GM12878 (cell line): ENCODE results near the gene GHRH. TPM values are rescaled to one million over a fixed set of nuclear protein-coding genes. Genes with fewer than 3 reads are reported as not detected.

Source experiments
- ATAC-seq: fragments of 200-7000 bp; cut with Tn5 transposase; 3 replicates; pipeline ENCODE4 v1.9.1; 2020; ENCODE audit warnings: mild to moderate bottlenecking, moderate library complexity
- BruUV-seq: library from RNA; stranded (reverse); fragments of 400-500 nt; replicated peaks from 2 replicates; lab custom pipeline; 2021; lab: Mats Ljungman, UMichigan
- CTCF ChIA-PET: fragments of 300-600 bp; sonication (Branson Sonifier 250); formaldehyde crosslinking; extraction: SDS; loops from one replicate; lab custom pipeline; 2021; ENCODE audit warnings: inconsistent platforms; lab: Yijun Ruan, JAX
- POLR2A ChIA-PET: fragments of 350-600 bp; formaldehyde crosslinking; extraction: SDS; loops from one replicate; lab custom pipeline; 2021; ENCODE audit warnings: inconsistent platforms; lab: Charles Lee
- RAD21 ChIA-PET: fragments of 300-600 bp; sonication (Branson Sonifier 250); formaldehyde crosslinking; loops from one replicate; lab custom pipeline; 2023; ENCODE audit warnings: antibody characterized with exemption; ENCODE audit not compliant: unreplicated experiment; lab: Charles Lee
- SMC1A ChIA-PET: fragments of 300-600 bp; sonication (Branson Sonifier 250); formaldehyde crosslinking; loops from one replicate; lab custom pipeline; 2023; ENCODE audit not compliant: unreplicated experiment, uncharacterized antibody; lab: Charles Lee
- DNase-seq: peaks from one replicate; pipeline ENCODE4 v3.0.0-alpha.2; 2011; ENCODE audit warnings: low read depth, low spot score
- FAIRE-seq: peaks from 3 replicates; lab custom pipeline; 2011; peaks lifted over from hg19 to GRCh38; lab: Jason Lieb, UNC
- H2AFZ ChIP-seq: 2 replicates; pipeline ENCODE4 v1.6.0; 2011; ENCODE audit warnings: low read depth, low read length, control low read depth; ENCODE audit not compliant: control insufficient read depth
- H3K27ac ChIP-seq: 2 replicates; pipeline ENCODE4 v1.5.1; 2011; ENCODE audit warnings: control low read depth; ENCODE audit not compliant: control insufficient read depth, insufficient read depth
- H3K27me3 ChIP-seq, 2 experiments: replicated peaks in 1 of 2; 2 replicates each; pipeline versions ENCODE4 v1.6.0 to v1.6.1; 2011; ENCODE audit warnings: low read length in 1 of 2; ENCODE audit not compliant: control insufficient read depth in 2 of 2, insufficient read depth in 2 of 2
- H3K36me3 ChIP-seq, 2 experiments: 2 replicates each; pipeline ENCODE4 v1.5.1; 2011; ENCODE audit warnings: low read length in 1 of 2; ENCODE audit not compliant: control insufficient read depth in 2 of 2, insufficient read depth in 2 of 2
- H3K4me1 ChIP-seq: 2 replicates; pipeline ENCODE4 v1.6.1; 2011; ENCODE audit warnings: mild to moderate bottlenecking, low read length, moderate library complexity, mixed read lengths; ENCODE audit not compliant: control insufficient read depth, insufficient read depth
- H3K4me2 ChIP-seq: 2 replicates; pipeline ENCODE4 v1.6.0; 2011; ENCODE audit warnings: control low read depth; ENCODE audit not compliant: control insufficient read depth, insufficient read depth
- H3K4me3 ChIP-seq: fragments of 200-600 bp; sonication (generic); 2 replicates; pipeline ENCODE4 v1.5.1; 2016
- H3K79me2 ChIP-seq: 2 replicates; pipeline ENCODE4 v1.6.0; 2011; ENCODE audit warnings: low read length; ENCODE audit not compliant: control insufficient read depth, insufficient read depth
- H3K9ac ChIP-seq: 2 replicates; pipeline ENCODE4 v1.8.0; 2011; ENCODE audit warnings: low read length, control low read depth, mixed read lengths; ENCODE audit not compliant: control insufficient read depth, insufficient read depth
- H3K9me3 ChIP-seq: replicated peaks from 3 replicates; pipeline ENCODE4 v1.5.1; 2011; ENCODE audit warnings: mild to moderate bottlenecking, low read length; ENCODE audit not compliant: control insufficient read depth, insufficient read depth
- H4K20me1 ChIP-seq: 2 replicates; pipeline ENCODE4 v1.6.0; 2011; ENCODE audit not compliant: control insufficient read depth, insufficient read depth
- BMI1 ChIP-seq: fragments of 450-650 bp; IDR thresholded peaks from 2 replicates; pipeline ENCODE4 v1.6.1; 2016; ENCODE audit warnings: mild to moderate bottlenecking, moderate library complexity, borderline replicate concordance
- CHD2 ChIP-seq: IDR thresholded peaks from 2 replicates; pipeline ENCODE4 v1.6.1; 2011; ENCODE audit warnings: low read depth, low read length, improper control_type of control experiment, borderline replicate concordance
- CHD4 ChIP-seq: fragments of 200-600 bp; sonication (generic); IDR thresholded peaks from 2 replicates; pipeline ENCODE4 v1.6.1; 2016; ENCODE audit warnings: mild to moderate bottlenecking
- CREM ChIP-seq: IDR thresholded peaks from 2 replicates; pipeline ENCODE4 v1.6.1; 2014; ENCODE audit warnings: antibody characterized with exemption, low read depth
- EED ChIP-seq: sonication (generic); IDR thresholded peaks from 2 replicates; pipeline ENCODE4 v1.6.1; 2016; ENCODE audit warnings: antibody characterized with exemption, low read depth
- FOS ChIP-seq: IDR thresholded peaks from 3 replicates; pipeline ENCODE4 v1.6.1; 2011; ENCODE audit warnings: borderline replicate concordance; ENCODE audit not compliant: insufficient read length; ENCODE audit errors: extremely low read depth
- FOXK2 ChIP-seq: fragments of 450-650 bp; IDR thresholded peaks from 2 replicates; pipeline ENCODE4 v1.6.1; 2017; ENCODE audit warnings: mild to moderate bottlenecking, moderate library complexity
- FOXM1 ChIP-seq: IDR thresholded peaks from 2 replicates; pipeline ENCODE4 v1.6.1; 2012; ENCODE audit warnings: low read depth, mild to moderate bottlenecking, inconsistent platforms, low read length, moderate library complexity
- MTA2 ChIP-seq: fragments of 450-650 bp; IDR thresholded peaks from 2 replicates; pipeline ENCODE4 v1.6.1; 2016; ENCODE audit warnings: low read depth, mild to moderate bottlenecking, moderate library complexity
- NFIC ChIP-seq: IDR thresholded peaks from 2 replicates; pipeline ENCODE4 v1.6.1; 2012; ENCODE audit warnings: low read depth, mild to moderate bottlenecking, inconsistent platforms, low read length, moderate library complexity
- NFYA ChIP-seq: IDR thresholded peaks from 2 replicates; pipeline ENCODE4 v1.6.1; 2011; ENCODE audit warnings: low read depth, mild to moderate bottlenecking, low read length, improper control_type of control experiment, borderline replicate concordance
- NR2F1 ChIP-seq: fragments of 450-650 bp; conservative IDR thresholded peaks from 2 replicates; pipeline ENCODE4 v1.6.1; 2017; ENCODE audit warnings: mild to moderate bottlenecking
- PML ChIP-seq: IDR thresholded peaks from 2 replicates; pipeline ENCODE4 v1.6.1; 2012; ENCODE audit warnings: low read length, inconsistent platforms
- POLR2A ChIP-seq: IDR thresholded peaks from 2 replicates; pipeline ENCODE4 v1.6.1; 2011; ENCODE audit warnings: low read depth, mild to moderate bottlenecking, low read length
- POU2F2 ChIP-seq: IDR thresholded peaks from 3 replicates; pipeline ENCODE4 v1.6.1; 2011; ENCODE audit warnings: low read depth, mild to moderate bottlenecking, low read length, borderline replicate concordance
- TAF1 ChIP-seq: IDR thresholded peaks from 2 replicates; pipeline ENCODE4 v1.6.1; 2011; ENCODE audit warnings: mild to moderate bottlenecking, low read depth, low read length, borderline replicate concordance
- TCF12 ChIP-seq: IDR thresholded peaks from 2 replicates; pipeline ENCODE4 v1.6.1; 2011; ENCODE audit warnings: low read depth, mild to moderate bottlenecking, low read length
- ZNF217 ChIP-seq: fragments of 450-650 bp; IDR thresholded peaks from 2 replicates; pipeline ENCODE4 v1.6.1; 2017; ENCODE audit warnings: antibody characterized with exemption, mild to moderate bottlenecking
- ZNF274 ChIP-seq: IDR thresholded peaks from one replicate; pipeline ENCODE4 v1.8.0; 2011; ENCODE audit not compliant: insufficient read length, insufficient read depth
- WGBS: methylation state at CpG from one replicate; pipeline ENCODE4 v1.1.6; 2016; ENCODE audit warnings: low lambda C conversion rate; ENCODE audit not compliant: insufficient replicate concordance, insufficient coverage; ENCODE audit errors: missing lambda C conversion rate; 5-methylcytosine and 5-hydroxymethylcytosine counted together
- in situ Hi-C: fragments of 300-500 bp; cut with MboI; formaldehyde crosslinking; loops from 9 replicates; pipeline ENCODE4 v1.14.3; 2018; ENCODE audit warnings: mixed read lengths
- intact Hi-C: fragments of 100-400 bp; cut with micrococcal nuclease; formaldehyde crosslinking; loops from one replicate; pipeline ENCODE4 v1.14.2; 2022; ENCODE audit not compliant: unreplicated experiment
- polyA plus RNA-seq, 11 experiments: library from polyadenylated mRNA; depleted of rRNA in 4 of 11; unstranded in 6 of 11; stranded (reverse) in 5 of 11; fragments of >200 nt; fragmentation: Nextera tagmentation in 4 of 11; fragmentation: Illumina TruSeq in 1 of 11; extraction: Ambion mirVana in 4 of 11; extraction: Trizol in 1 of 11; gene quantifications; 1 replicate in 1 of 11; 2 replicates in 10 of 11; pipeline versions ENCODE4 v1.2.1 to v1.2.3, GENCODE V29; 2011 to 2016; ENCODE audit warnings: inconsistent platforms in 2 of 11, missing spikeins in 2 of 11, low read depth in 1 of 11
- total RNA-seq, 4 experiments: library from RNA; depleted of rRNA in 3 of 4; stranded (reverse); fragments of >200 nt in 3 of 4; fragmentation: Illumina TruSeq in 1 of 4; extraction: Trizol in 1 of 4; gene quantifications; 2 replicates each; pipeline versions ENCODE4 v1.2.1 to v1.2.3, GENCODE V29; 2013 to 2021
- TF ChIP-seq, protein P1 (sequence below): fragments of 450-650 bp; IDR thresholded peaks from 2 replicates; pipeline ENCODE4 v1.6.1; 2018; ENCODE audit warnings: mild to moderate bottlenecking, low read depth, moderate library complexity; ENCODE audit not compliant: partially characterized antibody

Gene GHRH
- total and polyA plus RNA-seq, 10 of the 15 experiments (the other 5 are each of a cell fraction or from before 2014, with no cell fraction given) = not detected

DNA sequence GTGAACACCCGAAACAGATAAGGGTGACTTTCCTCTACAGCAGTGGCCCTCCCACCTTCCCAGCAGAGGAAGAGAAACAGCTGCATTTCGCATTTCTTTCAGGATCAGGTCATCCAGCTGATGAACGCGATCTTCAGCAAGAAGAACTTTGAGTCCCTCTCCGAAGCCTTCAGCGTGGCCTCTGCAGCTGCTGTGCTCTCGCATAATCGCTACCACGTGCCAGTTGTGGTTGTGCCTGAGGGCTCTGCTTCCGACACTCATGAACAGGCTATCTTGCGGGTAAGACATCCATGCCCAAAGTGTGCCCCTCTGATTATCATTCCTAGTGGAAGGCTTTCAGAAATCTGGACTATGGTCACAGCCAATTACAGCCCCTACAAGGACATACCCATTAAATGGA is 54.4 kb downstream of the GHRH start:
- POLR2A ChIA-PET = interaction anchor here (0.7 kb wide), 1 partner anchor 15 kb away, joined by 3 read pairs; no protein-coding TSS in a partner anchor
- DNase-seq (no peak), FAIRE-seq (no peak), ATAC-seq (no peak)
- WGBS = 96% methylated on average over 11 of the region's 11 CpGs
- SMC1A ChIA-PET = no interaction called here
- Histone ChIP-seq H3K4me1 (no peaks in the 10 kb centered on the region), H3K27ac (no peak overlapping the region), H3K9ac (no peak overlapping the region), H4K20me1 (no peaks in the 10 kb centered on the region), H3K9me3 (no peaks in the 10 kb centered on the region), H3K4me2 (no peak overlapping the region), H3K36me3 (peaks cover 23 to 48% of the 10 kb centered on the region in 2 experiments), H3K4me3 (no peak overlapping the region), H3K27me3 (no peaks in the 10 kb centered on the region), H3K79me2 (no peaks in the 10 kb centered on the region), H2AFZ (no peak overlapping the region)
- in situ Hi-C loops = no loop called here
- RAD21 ChIA-PET = no interaction called here
- BruUV-seq = no TSS peak
- CTCF ChIA-PET = no interaction called here
- intact Hi-C loops = no loop called here
- TF ChIP-seq CREM (no peak), FOXK2 (no peak), EED (no peak), TCF12 (no peak), NR2F1 (no peak), NFYA (no peak), POLR2A (no peak), NFIC (no peak), CHD2 (no peak), PML (no peak), ZNF217 (no peak), ZNF274 (no peak), FOS (no peak), TAF1 (no peak), BMI1 (no peak), FOXM1 (no peak), CHD4 (no peak), MTA2 (no peak), POU2F2 (no peak)
- TF ChIP-seq, protein P1, sequence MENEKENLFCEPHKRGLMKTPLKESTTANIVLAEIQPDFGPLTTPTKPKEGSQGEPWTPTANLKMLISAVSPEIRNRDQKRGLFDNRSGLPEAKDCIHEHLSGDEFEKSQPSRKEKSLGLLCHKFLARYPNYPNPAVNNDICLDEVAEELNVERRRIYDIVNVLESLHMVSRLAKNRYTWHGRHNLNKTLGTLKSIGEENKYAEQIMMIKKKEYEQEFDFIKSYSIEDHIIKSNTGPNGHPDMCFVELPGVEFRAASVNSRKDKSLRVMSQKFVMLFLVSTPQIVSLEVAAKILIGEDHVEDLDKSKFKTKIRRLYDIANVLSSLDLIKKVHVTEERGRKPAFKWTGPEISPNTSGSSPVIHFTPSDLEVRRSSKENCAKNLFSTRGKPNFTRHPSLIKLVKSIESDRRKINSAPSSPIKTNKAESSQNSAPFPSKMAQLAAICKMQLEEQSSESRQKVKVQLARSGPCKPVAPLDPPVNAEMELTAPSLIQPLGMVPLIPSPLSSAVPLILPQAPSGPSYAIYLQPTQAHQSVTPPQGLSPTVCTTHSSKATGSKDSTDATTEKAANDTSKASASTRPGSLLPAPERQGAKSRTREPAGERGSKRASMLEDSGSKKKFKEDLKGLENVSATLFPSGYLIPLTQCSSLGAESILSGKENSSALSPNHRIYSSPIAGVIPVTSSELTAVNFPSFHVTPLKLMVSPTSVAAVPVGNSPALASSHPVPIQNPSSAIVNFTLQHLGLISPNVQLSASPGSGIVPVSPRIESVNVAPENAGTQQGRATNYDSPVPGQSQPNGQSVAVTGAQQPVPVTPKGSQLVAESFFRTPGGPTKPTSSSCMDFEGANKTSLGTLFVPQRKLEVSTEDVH = no peak
